Transverse colon (tissue), 4 donors: ENCODE data around the gene KCNE4. TPM values are rescaled to one million over a fixed set of nuclear protein-coding genes. Genes with fewer than 3 reads are reported as not detected.

Experiments
- DNase-seq: peaks from one replicate; pipeline ENCODE4 v3.0.0-alpha.2; 2019
- H3K27ac ChIP-seq, 4 donors: fragments of 200-600 bp; sonication (generic); 2 replicates each; pipeline ENCODE4 v1.5.1; 2016 to 2018; ENCODE audit warnings: inconsistent platforms in 4 of 4
- H3K27me3 ChIP-seq: fragments of 200-600 bp; sonication (generic); 2 replicates; pipeline ENCODE4 v1.5.1; 2017; ENCODE audit warnings: inconsistent platforms
- H3K36me3 ChIP-seq, 4 donors: fragments of 200-600 bp; sonication (generic); 2 replicates each; pipeline ENCODE4 v1.5.1; 2017 to 2019; ENCODE audit warnings: inconsistent platforms in 4 of 4
- H3K4me1 ChIP-seq, 4 donors: fragments of 200-600 bp; sonication (generic); 2 replicates each; pipeline ENCODE4 v1.5.1; 2017 to 2020; ENCODE audit warnings: inconsistent platforms in 4 of 4
- H3K4me3 ChIP-seq, 4 donors: fragments of 200-600 bp; sonication (generic); 1 replicate in 1 of 4; 2 replicates in 3 of 4; pipeline versions ENCODE4 v1.5.1 to v1.6.1; 2017 to 2019; ENCODE audit warnings: inconsistent platforms in 4 of 4
- H3K9me3 ChIP-seq, 2 donors: fragments of 200-600 bp; sonication (generic); 2 replicates each; pipeline ENCODE4 v1.5.1; 2017 to 2019; ENCODE audit warnings: inconsistent platforms in 2 of 2
- EP300 ChIP-seq: sonication (generic); formaldehyde crosslinking; IDR thresholded peaks from one replicate; pipeline ENCODE4 v1.6.1; 2017; ENCODE audit warnings: antibody characterized with exemption, low read depth
- POLR2A ChIP-seq: fragments of 450-650 bp; IDR thresholded peaks from one replicate; pipeline ENCODE4 v1.6.1; 2016; ENCODE audit warnings: antibody characterized with exemption, mild to moderate bottlenecking, moderate library complexity
- POLR2AphosphoS5 ChIP-seq, 3 donors: sonication (generic); formaldehyde crosslinking; IDR thresholded peaks; one replicate each; pipeline ENCODE4 v1.6.1; 2016; ENCODE audit warnings: antibody characterized with exemption in 3 of 3
- WGBS, 2 donors: methylation state at CpG; one replicate each; pipeline ENCODE4 v1.1.5; 2018; ENCODE audit warnings: low coverage in 1 of 2; 5-methylcytosine and 5-hydroxymethylcytosine counted together
- in situ Hi-C, 4 donors: fragments of 200-750 bp; cut with MboI; loops; one replicate each; pipeline versions ENCODE4 v1.15.0 to v1.15.1; 2017; ENCODE audit warnings: low sequenced_read_pairs in 3 of 4, low pct_ligation_motif_present in 1 of 4, low pct_unique_long_range_greater_than_20kb in 1 of 4
- intact Hi-C: fragments of 100-400 bp; cut with DNase I; formaldehyde crosslinking; loops from one replicate; pipeline ENCODE4 v1.15.1; 2023; ENCODE audit warnings: low total_unique reads
- total RNA-seq, 4 donors: library from RNA; depleted of rRNA; stranded (reverse); fragments of >200 nt; gene quantifications; one replicate each; pipeline ENCODE4 v1.1.0, GENCODE V29; 2016
- TF ChIP-seq, protein P1 (sequence below), 5 experiments: fragments of 200-600 bp in 3 of 5; fragments of 450-650 bp in 2 of 5; sonication (generic) in 3 of 5; IDR thresholded peaks; 1 replicate in 2 of 5; 2 replicates in 3 of 5; pipeline ENCODE4 v1.5.1; 2016 to 2017; ENCODE audit warnings: antibody characterized with exemption in 5 of 5, inconsistent platforms in 3 of 5, mild to moderate bottlenecking in 2 of 5, moderate library complexity in 1 of 5

KCNE4 gene
- total RNA-seq, 4 donors from 2014 or later = 0.79 to 4.6 (median 1.7) TPM

DNA sequence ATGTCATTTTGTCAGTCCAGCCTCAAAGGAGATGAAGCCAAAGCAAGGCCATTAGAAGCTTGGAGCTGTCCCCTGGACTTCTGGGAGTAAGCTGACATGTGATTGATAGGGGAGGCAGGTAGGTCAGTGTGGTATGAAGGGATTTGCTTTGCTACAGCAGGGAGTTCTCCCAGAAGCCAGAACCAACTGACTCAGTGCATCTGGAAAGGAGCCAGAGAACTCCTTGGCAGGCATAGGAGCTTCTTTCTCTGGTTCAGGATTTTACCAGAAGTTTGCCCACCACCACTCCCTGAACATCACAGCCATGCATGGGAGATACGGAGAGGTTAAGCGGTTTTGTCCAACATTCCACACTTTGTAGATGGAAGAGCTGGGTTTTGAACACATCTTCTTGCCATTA is 24.5 kb upstream of the KCNE4 start:
- in situ Hi-C loops = no loop called here

DNA sequence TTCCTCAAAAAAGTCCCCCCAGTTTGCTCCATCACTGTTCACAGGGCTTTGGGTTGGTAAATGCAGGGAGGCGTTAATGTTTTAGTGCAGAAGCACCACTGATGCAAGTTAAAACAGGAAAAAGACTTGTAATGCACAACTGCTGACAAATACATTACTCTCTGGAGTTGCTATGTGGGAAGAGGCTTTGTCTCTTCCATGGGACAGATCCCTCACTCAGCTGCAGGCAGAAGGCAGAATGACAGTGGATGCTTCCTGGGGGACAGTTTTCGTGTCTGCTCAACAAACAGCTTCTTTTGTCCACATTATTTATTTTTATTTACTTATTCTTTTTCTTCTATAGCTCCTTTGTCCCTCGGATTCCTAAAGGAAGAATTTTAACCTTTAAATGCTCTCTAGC is 22.7 kb upstream of the KCNE4 start:
- 55 to 58% methylated on average over 3 of the region's 3 CpGs for WGBS, 2 donors
- in situ Hi-C loops (no loop called here), intact Hi-C loops (no loop called here)
- no peak overlapping the region for H3K4me3 ChIP-seq
- peaks cover 0 to 7% (median 0%) of the 10 kb centered on the region in 4 donors for H3K4me1 ChIP-seq
- H3K36me3 ChIP-seq = no peaks in the 10 kb centered on the region
- no peak for TF ChIP-seq EP300
- no peak for TF ChIP-seq POLR2A
- TF ChIP-seq POLR2AphosphoS5 (IDR thresholded peaks at IDR 0.05) = no peak
- TF ChIP-seq, protein P1, sequence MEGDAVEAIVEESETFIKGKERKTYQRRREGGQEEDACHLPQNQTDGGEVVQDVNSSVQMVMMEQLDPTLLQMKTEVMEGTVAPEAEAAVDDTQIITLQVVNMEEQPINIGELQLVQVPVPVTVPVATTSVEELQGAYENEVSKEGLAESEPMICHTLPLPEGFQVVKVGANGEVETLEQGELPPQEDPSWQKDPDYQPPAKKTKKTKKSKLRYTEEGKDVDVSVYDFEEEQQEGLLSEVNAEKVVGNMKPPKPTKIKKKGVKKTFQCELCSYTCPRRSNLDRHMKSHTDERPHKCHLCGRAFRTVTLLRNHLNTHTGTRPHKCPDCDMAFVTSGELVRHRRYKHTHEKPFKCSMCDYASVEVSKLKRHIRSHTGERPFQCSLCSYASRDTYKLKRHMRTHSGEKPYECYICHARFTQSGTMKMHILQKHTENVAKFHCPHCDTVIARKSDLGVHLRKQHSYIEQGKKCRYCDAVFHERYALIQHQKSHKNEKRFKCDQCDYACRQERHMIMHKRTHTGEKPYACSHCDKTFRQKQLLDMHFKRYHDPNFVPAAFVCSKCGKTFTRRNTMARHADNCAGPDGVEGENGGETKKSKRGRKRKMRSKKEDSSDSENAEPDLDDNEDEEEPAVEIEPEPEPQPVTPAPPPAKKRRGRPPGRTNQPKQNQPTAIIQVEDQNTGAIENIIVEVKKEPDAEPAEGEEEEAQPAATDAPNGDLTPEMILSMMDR (IDR thresholded peaks at IDR 0.05) = no peak
- DNase-seq = no peak
- H3K27ac ChIP-seq = no peak overlapping the region
- no peaks in the 10 kb centered on the region for H3K9me3 ChIP-seq
- H3K27me3 ChIP-seq = no peaks in the 10 kb centered on the region

More for the DNA sequence above, 24.5 kb upstream of the KCNE4 start:
- H3K36me3 ChIP-seq = no peaks in the 10 kb centered on the region
- peaks cover 0 to 7% (median 0%) of the 10 kb centered on the region in 4 donors for H3K4me1 ChIP-seq
- no peak overlapping the region for H3K4me3 ChIP-seq
- H3K27me3 ChIP-seq = no peaks in the 10 kb centered on the region
- WGBS, 2 donors = 76 to 97% methylated on average over 2 of the region's 2 CpGs
- no peak for DNase-seq
- H3K9me3 ChIP-seq = no peaks in the 10 kb centered on the region
- TF ChIP-seq EP300 = no peak
- no peak for TF ChIP-seq POLR2AphosphoS5 (IDR thresholded peaks at IDR 0.05)
- TF ChIP-seq POLR2A = no peak
- TF ChIP-seq, protein P1 (IDR thresholded peaks at IDR 0.05) = no peak
- intact Hi-C loops = no loop called here
- no peak overlapping the region for H3K27ac ChIP-seq

DNA sequence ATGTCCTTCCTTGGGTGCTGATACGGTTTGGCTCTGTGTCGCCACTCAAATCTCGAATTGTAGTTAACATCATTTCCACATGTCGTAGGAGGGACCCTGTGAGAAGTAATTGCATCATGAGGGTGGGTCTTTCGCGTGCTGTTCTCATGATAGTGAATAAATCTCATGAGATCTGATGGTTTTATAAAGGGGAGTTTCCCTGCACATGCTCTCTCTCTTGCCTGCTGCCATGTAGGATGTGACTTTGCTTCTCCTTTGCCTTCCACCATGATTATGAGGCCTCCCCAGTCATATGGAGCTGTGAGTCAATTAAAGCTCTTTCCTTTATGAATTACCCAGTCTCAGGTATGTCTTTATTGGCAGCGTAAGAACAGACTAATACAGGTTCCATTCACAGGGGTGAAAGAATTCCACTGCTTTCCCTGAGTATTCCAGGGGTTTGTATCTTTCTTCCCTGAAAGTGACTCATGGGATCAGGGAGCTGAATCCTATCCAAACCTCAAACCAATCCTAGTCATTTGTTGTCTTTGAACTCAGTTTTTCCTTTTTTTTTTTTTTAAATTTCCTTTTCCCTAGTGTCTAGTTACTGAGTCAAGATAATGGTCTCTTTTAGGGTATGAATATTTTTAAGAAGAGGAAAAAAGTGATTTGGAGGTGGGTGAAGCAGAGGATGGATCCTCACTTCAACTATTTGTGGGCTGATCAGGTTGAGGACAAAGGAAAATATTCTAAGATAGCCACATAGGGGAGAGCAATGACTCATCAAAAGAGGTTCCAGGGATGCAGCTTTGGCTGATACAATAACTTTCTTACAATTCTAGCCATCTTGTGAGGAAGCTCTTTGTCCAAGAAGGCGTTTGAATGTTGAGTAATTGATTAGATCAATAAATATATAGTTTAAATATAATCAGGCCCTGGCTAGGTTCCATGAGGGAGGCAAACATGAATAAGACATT is 19.5 kb upstream of the KCNE4 start:
- 75 to 88% methylated on average over 5 to 8 of the region's 8 CpGs for WGBS, 2 donors
- no peaks in the 10 kb centered on the region for H3K27me3 ChIP-seq
- intact Hi-C loops = no loop called here
- TF ChIP-seq POLR2AphosphoS5 (IDR thresholded peaks at IDR 0.05) = no peak
- TF ChIP-seq POLR2A = no peak
- TF ChIP-seq EP300 = no peak
- TF ChIP-seq, protein P1 (IDR thresholded peaks at IDR 0.05) = no peak
- H3K27ac ChIP-seq = no peak overlapping the region
- H3K4me1 ChIP-seq = no peaks in the 10 kb centered on the region
- no peaks in the 10 kb centered on the region for H3K9me3 ChIP-seq
- in situ Hi-C loops = no loop called here
- no peak overlapping the region for H3K4me3 ChIP-seq
- no peak for DNase-seq
- no peaks in the 10 kb centered on the region for H3K36me3 ChIP-seq

DNA sequence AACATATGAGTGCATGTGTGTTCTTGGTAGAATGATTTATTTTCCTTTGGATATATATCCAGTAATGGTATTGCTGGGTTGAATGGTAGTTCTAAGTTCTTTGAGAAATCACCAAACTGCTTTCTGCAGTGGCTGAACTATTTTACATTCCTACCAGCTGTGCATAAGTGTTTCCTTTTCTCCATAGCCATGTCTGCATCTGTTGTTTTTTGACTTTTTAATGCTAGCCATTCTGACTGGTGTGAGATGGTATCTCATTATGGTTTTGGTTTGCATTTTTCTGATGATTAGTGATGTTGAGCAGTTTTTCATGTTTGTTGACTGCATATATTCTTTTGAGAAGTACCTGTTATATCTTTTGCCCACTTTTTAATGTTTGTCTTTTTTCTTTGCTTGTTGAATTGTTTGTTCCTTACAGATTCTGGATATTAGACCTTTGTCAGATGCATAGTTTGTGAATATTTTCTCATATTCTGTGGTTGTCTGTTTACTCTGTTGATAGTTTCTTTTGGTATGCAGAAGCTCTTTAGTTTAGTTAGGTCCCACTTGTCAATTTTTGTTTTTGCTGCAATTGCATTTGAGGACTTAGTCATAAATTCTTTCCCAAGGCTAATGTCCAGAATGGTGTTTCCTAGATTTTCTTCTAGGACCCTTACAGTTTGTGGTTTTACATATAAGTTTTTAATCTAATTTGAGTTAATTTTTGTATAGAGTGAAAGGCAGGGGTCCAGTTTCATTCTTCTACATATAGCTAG is 17.6 kb upstream of the KCNE4 start:
- no peaks in the 10 kb centered on the region for H3K4me1 ChIP-seq
- in situ Hi-C loops = no loop called here
- H3K4me3 ChIP-seq = no peak overlapping the region
- H3K36me3 ChIP-seq = no peaks in the 10 kb centered on the region
- TF ChIP-seq POLR2A (no peak), POLR2AphosphoS5 (IDR thresholded peaks at IDR 0.05) (no peak), EP300 (no peak)
- DNase-seq = no peak
- no peaks in the 10 kb centered on the region for H3K9me3 ChIP-seq
- intact Hi-C loops = no loop called here
- no peak overlapping the region for H3K27ac ChIP-seq
- no peaks in the 10 kb centered on the region for H3K27me3 ChIP-seq
